Endothelial cell of umbilical vein (primary cell): ENCODE data around the gene SLIT1. TPM values are rescaled to one million over a fixed set of nuclear protein-coding genes. Genes with fewer than 3 reads are reported as not detected.

Source experiments
- BruUV-seq: library from RNA; stranded (reverse); fragments of 400-500 nt; replicated peaks from 2 replicates; lab custom pipeline; 2021; lab: Mats Ljungman, UMichigan
- CTCF ChIA-PET: fragments of 300-600, 350-600 bp; sonication (Branson Sonifier 250); formaldehyde crosslinking; loops from one replicate; lab custom pipeline; 2021; ENCODE audit warnings: antibody characterized with exemption, inconsistent platforms; lab: Charles Lee
- POLR2A ChIA-PET: fragments of 300-600, 350-600 bp; sonication (Branson Sonifier 250); formaldehyde crosslinking; loops from one replicate; lab custom pipeline; 2021; ENCODE audit warnings: antibody characterized with exemption, inconsistent platforms; lab: Charles Lee
- DNase-seq: peaks from one replicate; pipeline ENCODE4 v3.0.0-alpha.2; 2011; ENCODE audit warnings: low read depth, low spot score
- FAIRE-seq: peaks from 2 replicates; lab custom pipeline; 2011; peaks lifted over from hg19 to GRCh38; lab: Jason Lieb, UNC
- H2AFZ ChIP-seq: 2 replicates; pipeline ENCODE4 v1.6.0; 2012; ENCODE audit warnings: low read depth, low read length, control low read depth, inconsistent platforms
- H3K27ac ChIP-seq: 2 replicates; pipeline ENCODE4 v1.5.1; 2011; ENCODE audit warnings: low read depth, mild to moderate bottlenecking, control low read depth, low read length, moderate library complexity; ENCODE audit not compliant: insufficient read depth
- H3K27me3 ChIP-seq, 2 experiments: 2 replicates each; pipeline versions ENCODE4 v1.6.0 to v1.6.1; 2011; ENCODE audit warnings: low read length in 2 of 2, mixed read lengths in 1 of 2; ENCODE audit not compliant: control insufficient read depth in 2 of 2, insufficient read depth in 2 of 2
- H3K36me3 ChIP-seq, 2 experiments: 2 replicates in 1 of 2; 3 replicates in 1 of 2; pipeline ENCODE4 v1.5.1; 2011; ENCODE audit warnings: low read length in 2 of 2, mild to moderate bottlenecking in 1 of 2, moderate library complexity in 1 of 2; ENCODE audit not compliant: control insufficient read depth in 2 of 2, insufficient read depth in 2 of 2; ENCODE audit errors: extremely low read depth in 1 of 2
- H3K4me1 ChIP-seq: 3 replicates; pipeline ENCODE4 v1.5.1; 2011; ENCODE audit warnings: mild to moderate bottlenecking, low read length; ENCODE audit not compliant: control insufficient read depth, insufficient read depth; ENCODE audit errors: extremely low read depth
- H3K4me2 ChIP-seq: 2 replicates; pipeline ENCODE4 v1.6.1; 2011; ENCODE audit warnings: low read length, control low read depth, mixed read lengths; ENCODE audit not compliant: insufficient read depth
- H3K4me3 ChIP-seq, 3 experiments: fragments of 200-600 bp in 1 of 3; sonication (generic), shearing (Covaris generic) in 1 of 3; replicated peaks in 1 of 3; 2 replicates each; pipeline ENCODE4 v1.5.1; 2011 to 2016; ENCODE audit warnings: control low read depth in 3 of 3, low read length in 3 of 3, mild to moderate bottlenecking in 2 of 3, inconsistent platforms in 1 of 3, low read depth in 1 of 3, moderate library complexity in 1 of 3; ENCODE audit not compliant: insufficient read depth in 1 of 3
- H3K79me2 ChIP-seq: 2 replicates; pipeline ENCODE4 v1.6.0; 2012; ENCODE audit warnings: low read length, inconsistent platforms; ENCODE audit not compliant: control insufficient read depth, insufficient read depth
- H3K9ac ChIP-seq: replicated peaks from 2 replicates; pipeline ENCODE3; 2011; ENCODE audit warnings: low read length, control low read depth; ENCODE audit not compliant: insufficient read depth; ENCODE audit errors: extremely low read depth
- H3K9me1 ChIP-seq: replicated peaks from 3 replicates; pipeline ENCODE4 v1.6.0; 2011; ENCODE audit warnings: mild to moderate bottlenecking, low read length; ENCODE audit not compliant: control insufficient read depth, insufficient read depth; ENCODE audit errors: extremely low read depth
- H3K9me3 ChIP-seq: replicated peaks from 2 replicates; pipeline ENCODE4 v1.5.1; 2012; ENCODE audit warnings: low read length, inconsistent platforms; ENCODE audit not compliant: control insufficient read depth, insufficient read depth
- H4K20me1 ChIP-seq: replicated peaks from 2 replicates; pipeline ENCODE3; 2011; ENCODE audit warnings: mild to moderate bottlenecking, low read length; ENCODE audit not compliant: control insufficient read depth, insufficient read depth; ENCODE audit errors: extremely low read depth
- CTCF ChIP-seq, 2 donors: IDR thresholded peaks; 1 replicate in 1 of 2; 2 replicates in 1 of 2; pipeline ENCODE4 v1.5.1; 2011; ENCODE audit warnings: low read length in 2 of 2, mild to moderate bottlenecking in 2 of 2, moderate library complexity in 2 of 2, control low read depth in 1 of 2, inconsistent platforms in 1 of 2, low read depth in 1 of 2; ENCODE audit not compliant: insufficient read depth in 1 of 2; ENCODE audit errors: extremely low read depth in 1 of 2
- EZH2 ChIP-seq: IDR thresholded peaks from 2 replicates; pipeline ENCODE4 v1.6.1; 2012; ENCODE audit warnings: borderline replicate concordance, low read depth, mild to moderate bottlenecking, moderate library complexity, low read length, inconsistent platforms; ENCODE audit not compliant: severe bottlenecking
- FOS ChIP-seq: IDR thresholded peaks from 2 replicates; pipeline ENCODE4 v1.6.1; 2011; ENCODE audit warnings: mild to moderate bottlenecking, low read length, moderate library complexity, borderline replicate concordance; ENCODE audit not compliant: insufficient read depth
- GATA2 ChIP-seq: IDR thresholded peaks from 2 replicates; pipeline ENCODE4 v1.7.0; 2011; ENCODE audit warnings: low read depth, mild to moderate bottlenecking, moderate library complexity, mixed read lengths, low read length; ENCODE audit not compliant: insufficient read length, insufficient read depth
- JUN ChIP-seq: IDR thresholded peaks from 2 replicates; pipeline ENCODE4 v1.6.1; 2011; ENCODE audit warnings: borderline replicate concordance, low read depth; ENCODE audit not compliant: insufficient read length, insufficient read depth
- MAX ChIP-seq: IDR thresholded peaks from 2 replicates; pipeline ENCODE4 v1.6.1; 2011; ENCODE audit not compliant: insufficient read depth, insufficient read length
- MYC ChIP-seq: IDR thresholded peaks from one replicate; pipeline ENCODE4 v1.6.1; 2011; ENCODE audit warnings: mild to moderate bottlenecking, low read depth, low read length
- POLR2A ChIP-seq: IDR thresholded peaks from 2 replicates; pipeline ENCODE4 v1.6.1; 2012; ENCODE audit warnings: low read depth, mild to moderate bottlenecking, control low read depth, low read length
- POLR2AphosphoS5 ChIP-seq: IDR thresholded peaks from 2 replicates; pipeline ENCODE4 v1.6.1; 2012; ENCODE audit warnings: low read depth, mild to moderate bottlenecking, control low read depth, low read length, moderate library complexity; ENCODE audit not compliant: insufficient read depth
- dilution Hi-C: fragments of 300-500 bp; cut with MboI; formaldehyde crosslinking; loops from one replicate; pipeline ENCODE4 v1.15.0; 2019; ENCODE audit warnings: low sequenced_read_pairs; ENCODE audit not compliant: extremely low pct_ligation_motif_present
- intact Hi-C: fragments of 100-400 bp; cut with micrococcal nuclease; formaldehyde crosslinking; loops from one replicate; pipeline ENCODE4 v1.10.0; 2022
- polyA plus RNA-seq, 4 experiments: library from polyadenylated mRNA; depleted of rRNA in 3 of 4; stranded (reverse) in 3 of 4; unstranded in 1 of 4; fragments of >200 nt; gene quantifications; 2 replicates each; pipeline versions ENCODE4 v1.2.1 to v1.2.3, GENCODE V29; 2011 to 2012; ENCODE audit warnings: missing spikeins in 1 of 4
- total RNA-seq: library from RNA; stranded (reverse); gene quantifications from 2 replicates; pipeline ENCODE4 v1.2.3, GENCODE V29; 2021

SLIT1 gene
- total and polyA plus RNA-seq, 2 donors (not counting 3 experiments of a cell fraction or from before 2014, with no cell fraction given), result 0.04 to 0.20 TPM

GRCh38 chr10:97087296-97087695 lies 98.5 kb downstream of the SLIT1 start:
- DNase-seq (no peak), FAIRE-seq (no peak)
- Histone ChIP-seq H3K27ac (no peak overlapping the region), H3K79me2 (no peaks in the 10 kb centered on the region), H2AFZ (no peak overlapping the region), H3K9ac (no peak overlapping the region), H3K36me3 (no peaks in the 10 kb centered on the region), H3K9me3 (no peaks in the 10 kb centered on the region), H3K9me1 (no peaks in the 10 kb centered on the region), H3K4me1 (no peaks in the 10 kb centered on the region), H3K27me3 (peaks cover 6 to 7% of the 10 kb centered on the region in 2 experiments), H4K20me1 (no peaks in the 10 kb centered on the region), H3K4me2 (no peak overlapping the region), H3K4me3 (no peak overlapping the region)
- ChIA-PET CTCF (interaction anchor here (1.8 kb wide), 1 partner anchor 14 kb away, joined by 6 read pairs; no protein-coding TSS in a partner anchor), POLR2A (no interaction called here)
- no TSS peak for BruUV-seq
- dilution Hi-C loops, result no loop called here
- intact Hi-C loops, result no loop called here
- no peak for TF ChIP-seq POLR2A
- TF ChIP-seq JUN, result no peak
- no peak for TF ChIP-seq POLR2AphosphoS5
- TF ChIP-seq MAX, result no peak
- TF ChIP-seq EZH2, result no peak
- TF ChIP-seq CTCF (IDR thresholded peaks at IDR 0.05; ENCODE audit: extremely low read depth in 1 of 2, insufficient read depth in 1 of 2, low read depth in 1 of 2, low read length in 2 of 2), result no peak
- TF ChIP-seq GATA2, result no peak
- no peak for TF ChIP-seq FOS
- no peak for TF ChIP-seq MYC
